ENCODE data around the gene SEC61A2.

Gene SEC61A2

GRCh38 chr10:12140038-12140437 is 10.6 kb downstream of the SEC61A2 start:
- TF ChIP-seq CREB1 (IDR thresholded peaks at IDR 0.05; ENCODE audit: low read depth) (no peak), EGR1 (IDR thresholded peaks at IDR 0.05) (no peak), TAF1 (IDR thresholded peaks at IDR 0.05; ENCODE audit: low read depth) (no peak), MAX (IDR thresholded peaks at IDR 0.05) (no peak), ZBTB7A (IDR thresholded peaks at IDR 0.05; ENCODE audit: low read depth) (no peak), TCF12 (IDR thresholded peaks at IDR 0.05; ENCODE audit: low read depth) (no peak), USF1 (IDR thresholded peaks at IDR 0.05) (no peak), REST (IDR thresholded peaks at IDR 0.05; ENCODE audit: low read depth) (no peak), YY1 (IDR thresholded peaks at IDR 0.05; ENCODE audit: low read depth) (no peak)

- TF ChIP-seq CEBPB (IDR thresholded peaks at IDR 0.05), result no peak
- no peak for TF ChIP-seq TEAD4 (IDR thresholded peaks at IDR 0.05)
- no peak for TF ChIP-seq RAD21 (IDR thresholded peaks at IDR 0.05; ENCODE audit: low read depth)
- no peak for TF ChIP-seq REST (IDR thresholded peaks at IDR 0.05; ENCODE audit: low read depth)
- no peak for TF ChIP-seq FOXM1 (IDR thresholded peaks at IDR 0.05; ENCODE audit: borderline replicate concordance, low read depth)
- TF ChIP-seq CREB1 (IDR thresholded peaks at IDR 0.05; ENCODE audit: low read depth), result no peak
- no peak for TF ChIP-seq NFIC (IDR thresholded peaks at IDR 0.05)
- TF ChIP-seq YY1 (IDR thresholded peaks at IDR 0.05; ENCODE audit: low read depth), result no peak
- no peak for TF ChIP-seq USF1 (IDR thresholded peaks at IDR 0.05)
- TF ChIP-seq TAF1 (IDR thresholded peaks at IDR 0.05; ENCODE audit: low read depth), result no peak
- TF ChIP-seq ZBTB7A (IDR thresholded peaks at IDR 0.05; ENCODE audit: low read depth), result no peak
- no peak for TF ChIP-seq MAX (IDR thresholded peaks at IDR 0.05)
- TF ChIP-seq EP300 (IDR thresholded peaks at IDR 0.05; ENCODE audit: borderline replicate concordance), result no peak
- TF ChIP-seq TCF12 (IDR thresholded peaks at IDR 0.05; ENCODE audit: low read depth), result no peak
- no peak for TF ChIP-seq EGR1 (IDR thresholded peaks at IDR 0.05)
Measured at GRCh38 chr10:12144538-12144937, 15.1 kb downstream of the SEC61A2 start.

GRCh38 chr10:12150163-12150562 is 20.7 kb downstream of the SEC61A2 start:
- TF ChIP-seq CEBPB (IDR thresholded peaks at IDR 0.05), result no peak
- no peak for TF ChIP-seq EGR1 (IDR thresholded peaks at IDR 0.05)
- no peak for TF ChIP-seq TAF1 (IDR thresholded peaks at IDR 0.05; ENCODE audit: low read depth)
- no peak for TF ChIP-seq USF1 (IDR thresholded peaks at IDR 0.05)
- TF ChIP-seq REST (IDR thresholded peaks at IDR 0.05; ENCODE audit: low read depth), result no peak
- no peak for TF ChIP-seq YY1 (IDR thresholded peaks at IDR 0.05; ENCODE audit: low read depth)
- TF ChIP-seq FOXM1 (IDR thresholded peaks at IDR 0.05; ENCODE audit: borderline replicate concordance, low read depth), result no peak
- TF ChIP-seq MAX (IDR thresholded peaks at IDR 0.05), result no peak
- TF ChIP-seq NFIC (IDR thresholded peaks at IDR 0.05), result no peak
- TF ChIP-seq TCF12 (IDR thresholded peaks at IDR 0.05; ENCODE audit: low read depth), result no peak
- no peak for TF ChIP-seq RAD21 (IDR thresholded peaks at IDR 0.05; ENCODE audit: low read depth)
- no peak for TF ChIP-seq EP300 (IDR thresholded peaks at IDR 0.05; ENCODE audit: borderline replicate concordance)
- no peak for TF ChIP-seq ZBTB7A (IDR thresholded peaks at IDR 0.05; ENCODE audit: low read depth)
- no peak for TF ChIP-seq CREB1 (IDR thresholded peaks at IDR 0.05; ENCODE audit: low read depth)
- no peak for TF ChIP-seq TEAD4 (IDR thresholded peaks at IDR 0.05)

GRCh38 chr10:12154516-12154915 is 25.0 kb downstream of the SEC61A2 start:
- TF ChIP-seq CREB1 (IDR thresholded peaks at IDR 0.05; ENCODE audit: low read depth) (no peak), EGR1 (IDR thresholded peaks at IDR 0.05) (no peak), TEAD4 (IDR thresholded peaks at IDR 0.05) (no peak), YY1 (IDR thresholded peaks at IDR 0.05; ENCODE audit: low read depth) (no peak), REST (IDR thresholded peaks at IDR 0.05; ENCODE audit: low read depth) (peak; percentile 34; the same call in 1 of the 2 replicates)

All from Ishikawa (cell line).